Right forelimb (tissue), 1 donor: ENCODE data around the gene CNST.
"Not testable (repeated sequence)": the region's sequence is repeated elsewhere in the genome, so short reads cannot be mapped to it uniquely, and the experiment has no call there.

Experiments used
- DNase-seq: peaks from one replicate; pipeline ENCODE4 v3.0.0-alpha.2; 2018

The CNST gene

DNA sequence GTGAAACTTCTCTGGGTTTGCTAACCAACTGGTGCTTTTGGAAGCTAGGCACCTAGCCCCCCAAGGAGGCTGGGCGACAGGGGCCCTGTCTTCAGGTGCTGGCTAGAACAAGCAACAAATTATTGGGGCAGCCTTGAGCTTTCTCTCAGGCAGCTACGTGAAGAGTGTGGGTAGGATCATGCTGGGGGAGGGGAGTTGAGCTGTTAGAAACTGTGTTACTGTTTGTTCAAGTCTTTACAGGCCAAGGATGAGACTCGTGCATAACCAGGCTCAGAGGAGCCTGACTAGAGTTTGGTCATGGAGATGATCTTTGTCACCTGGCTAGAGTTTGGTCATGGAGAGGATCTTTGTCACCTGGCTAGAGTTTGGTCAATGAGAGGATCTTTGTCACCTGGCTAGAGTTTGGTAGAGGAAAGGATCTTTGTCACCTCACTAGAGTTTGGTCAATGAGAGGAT is 145.3 kb downstream of the CNST start:
- no peak for DNase-seq

DNA sequence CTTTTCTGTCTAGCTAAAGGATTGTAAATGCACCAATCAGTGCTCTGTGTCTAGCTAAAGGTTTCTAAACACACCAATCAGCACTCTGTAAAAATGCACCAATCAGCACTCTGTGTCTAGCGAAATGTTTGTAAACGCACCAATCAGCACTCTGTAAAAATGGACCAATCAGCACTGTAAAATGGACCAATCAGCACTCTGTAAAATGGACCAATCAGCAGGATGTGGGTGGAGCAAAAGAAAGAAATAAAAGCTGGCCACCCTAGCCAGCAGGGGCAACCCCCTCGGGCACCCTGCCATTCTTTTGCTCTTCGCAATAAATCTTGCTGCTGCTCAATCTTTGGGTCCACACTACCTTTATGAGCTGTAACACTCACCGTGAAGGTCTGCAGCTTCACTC is 146.2 kb downstream of the CNST start:
- DNase-seq, result not testable (repeated sequence)
